AG09319 (cell line): ENCODE measurements around the gene SPTBN1.

Experiments
- DNase-seq: peaks from one replicate; pipeline ENCODE4 v3.0.0-alpha.2; 2010; ENCODE audit warnings: low read depth; ENCODE audit errors: extremely low read depth
- CTCF ChIP-seq: IDR thresholded peaks from 2 replicates; pipeline ENCODE4 v1.5.1; 2011; ENCODE audit warnings: low read depth, mild to moderate bottlenecking, inconsistent platforms, low read length, moderate library complexity

SPTBN1 gene

GRCh38 chr2:54455563-54456361, at the start of gene SPTBN1:
Gene SPTBN1 (plus strand): TSS chr2:54456327. CDS start chr2:54526419, 70,092 bp downstream.
- TF ChIP-seq CTCF, result no peak

GRCh38 chr2:54407693-54408092, 48.4 kb upstream of the SPTBN1 start:
- no peak for DNase-seq
- TF ChIP-seq CTCF, result no peak

More at GRCh38 chr2:54455563-54456361, at the start of gene SPTBN1:
- DNase-seq, result peak; percentile 85

DNA sequence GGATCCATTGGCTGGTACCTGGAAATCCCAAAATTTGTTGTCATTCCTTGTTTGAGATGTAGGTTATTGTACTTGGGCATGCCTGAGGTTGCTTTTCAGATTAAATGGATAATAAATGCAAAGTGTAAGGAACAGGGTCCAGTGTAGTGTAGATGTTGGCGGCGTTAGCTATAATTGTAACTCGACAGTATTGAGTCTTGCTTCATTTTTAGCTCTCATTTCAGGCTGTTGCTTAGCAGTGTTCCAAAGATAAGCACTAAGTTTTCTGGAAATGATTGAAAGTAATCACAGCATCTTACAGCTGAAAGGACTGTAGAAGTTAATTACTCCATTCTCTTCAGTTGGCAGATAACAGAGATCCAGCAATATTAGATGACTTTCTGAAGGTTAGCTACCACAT, 47.8 kb upstream of the SPTBN1 start:
- DNase-seq, result no peak
- no peak for TF ChIP-seq CTCF

GRCh38 chr2:54409752-54410151, 46.4 kb upstream of the SPTBN1 start:
- no peak for DNase-seq
- TF ChIP-seq CTCF, result no peak

GRCh38 chr2:54411801-54412354, 44.2 kb upstream of the SPTBN1 start:
- DNase-seq, result no peak

GRCh38 chr2:54416166-54416813, 39.8 kb upstream of the SPTBN1 start:
- no peak for TF ChIP-seq CTCF

More at GRCh38 chr2:54411801-54412354, 44.2 kb upstream of the SPTBN1 start:
- no peak for TF ChIP-seq CTCF

GRCh38 chr2:54416938-54417337, 39.2 kb upstream of the SPTBN1 start:
- no peak for TF ChIP-seq CTCF

More at GRCh38 chr2:54416166-54416813, 39.8 kb upstream of the SPTBN1 start:
- DNase-seq, result no peak

More at GRCh38 chr2:54416938-54417337, 39.2 kb upstream of the SPTBN1 start:
- no peak for DNase-seq
